ENCODE results near the gene C1R.

C1R gene

GRCh38 chr12:7035463-7035862 lies 56.8 kb downstream of the C1R start:
- no peak for DNase-seq (ENCODE audit: low spot score)

DNA sequence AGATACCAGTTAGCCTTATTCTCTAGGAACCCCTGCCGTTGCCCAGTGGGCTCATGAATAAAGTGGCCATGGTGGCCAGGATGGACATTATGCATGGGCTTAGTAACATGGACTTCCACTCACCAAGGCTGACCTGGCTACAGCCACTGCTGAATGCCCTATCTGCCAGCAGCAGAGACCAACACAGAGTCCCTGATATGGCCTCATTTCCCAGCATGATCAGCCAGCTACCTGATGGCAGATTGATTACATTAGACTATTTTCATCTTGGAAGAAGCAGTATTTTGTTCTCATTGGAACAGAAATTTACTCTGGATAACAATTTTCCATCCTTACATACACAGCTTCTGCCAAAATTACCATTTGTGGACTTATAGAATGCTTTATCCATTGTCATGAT lies 57.8 kb downstream of the C1R start:
- no peak for DNase-seq (ENCODE audit: low spot score)

- no peak for DNase-seq (ENCODE audit: low spot score)
These were observed 59.3 kb downstream of the C1R start for GRCh38 chr12:7032990-7033389.

DNA sequence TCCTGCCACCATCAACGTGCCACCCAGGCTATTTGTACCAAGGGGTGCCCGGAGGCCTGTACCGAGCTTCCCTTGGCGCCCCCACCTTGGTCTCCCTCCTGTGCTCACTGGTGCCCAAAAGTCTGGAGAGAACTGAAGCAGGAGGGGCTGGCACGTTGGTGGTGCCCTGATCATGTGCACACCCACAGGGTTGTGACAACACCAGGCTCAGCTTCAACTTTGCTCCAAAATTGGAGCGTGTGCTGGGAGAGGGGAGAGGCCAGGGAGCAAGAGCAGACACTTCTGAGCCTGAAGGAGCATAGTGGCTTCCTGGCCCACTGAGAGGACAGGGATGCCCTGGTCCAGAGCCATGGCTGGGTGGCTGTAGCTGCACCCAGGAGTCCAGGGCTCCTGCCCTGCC lies 60.9 kb downstream of the C1R start:
- no peak for DNase-seq (ENCODE audit: low spot score)

Data from kidney capillary endothelial cell (primary cell).